Middle frontal gyrus (tissue), 1 donor: Measurements from ENCODE around the gene BATF.

ENCODE experiments used
- DNase-seq: peaks from one replicate; pipeline ENCODE4 v3.0.0-alpha.2; 2015; ENCODE audit warnings: low spot score; ENCODE audit errors: extremely low spot score

BATF gene

GRCh38 chr14:75595226-75595625, 73.0 kb downstream of the BATF start:
- DNase-seq = no peak
